B cell (primary cell): Measurements from ENCODE around the gene ING5. TPM values are rescaled to one million over a fixed set of nuclear protein-coding genes. Genes with fewer than 3 reads are reported as not detected.

Experiments used
- ATAC-seq: fragments of 200-7000 bp; cut with Tn5 transposase; one replicate; pipeline ENCODE4 v1.10.0; 2021; ENCODE audit warnings: low read depth, mild to moderate bottlenecking, moderate number of reproducible peaks, moderate library complexity
- CTCF ChIA-PET: fragments of 350-600 bp; sonication (Branson Sonifier 250); formaldehyde crosslinking; loops from one replicate; lab custom pipeline; 2021; ENCODE audit warnings: antibody characterized with exemption, inconsistent platforms; lab: Charles Lee
- POLR2A ChIA-PET: fragments of 350-600 bp; sonication (Branson Sonifier 250); formaldehyde crosslinking; loops from one replicate; lab custom pipeline; 2021; ENCODE audit warnings: antibody characterized with exemption; lab: Charles Lee
- DNase-seq: peaks from one replicate; pipeline ENCODE4 v3.0.0; 2013
- H2AFZ ChIP-seq: 2 replicates; pipeline ENCODE4 v1.6.1; 2012; ENCODE audit warnings: mild to moderate bottlenecking, low read depth, low read length; ENCODE audit not compliant: insufficient read depth, poor library complexity, severe bottlenecking
- H3K27ac ChIP-seq, 2 donors: 1 replicate in 1 of 2; 2 replicates in 1 of 2; pipeline ENCODE4 v1.5.1; 2012 to 2013; ENCODE audit warnings: low read length in 2 of 2, mild to moderate bottlenecking in 2 of 2, moderate library complexity in 1 of 2
- H3K27me3 ChIP-seq, 4 experiments: fragments of 200-600 bp in 1 of 4; sonication (generic) in 1 of 4; replicated peaks in 1 of 4; 1 replicate in 2 of 4; 2 replicates in 2 of 4; pipeline versions ENCODE4 v1.6.1 to v1.7.0; 2013 to 2016; ENCODE audit warnings: low read length in 3 of 4, mild to moderate bottlenecking in 2 of 4, mixed read lengths in 1 of 4, moderate library complexity in 1 of 4; ENCODE audit not compliant: insufficient read depth in 4 of 4, control insufficient read depth in 3 of 4; ENCODE audit errors: control extremely low read depth in 1 of 4
- H3K36me3 ChIP-seq, 2 experiments: replicated peaks in 1 of 2; 1 replicate in 1 of 2; 2 replicates in 1 of 2; pipeline versions ENCODE4 v1.6.1 to v1.7.1; 2013; ENCODE audit warnings: low read length in 1 of 2; ENCODE audit not compliant: insufficient read depth in 2 of 2, control insufficient read depth in 1 of 2; ENCODE audit errors: control extremely low read depth in 1 of 2, extremely low read depth in 1 of 2
- H3K4me1 ChIP-seq, 2 donors: fragments of 200-600 bp in 1 of 2; sonication (generic) in 1 of 2; 1 replicate in 1 of 2; 2 replicates in 1 of 2; pipeline versions ENCODE4 v1.5.1 to v1.6.1; 2013 to 2017; ENCODE audit warnings: low read length in 2 of 2; ENCODE audit not compliant: control insufficient read depth in 2 of 2, insufficient read depth in 2 of 2
- H3K4me2 ChIP-seq: replicated peaks from 2 replicates; pipeline ENCODE3; 2012; ENCODE audit warnings: mild to moderate bottlenecking, low read depth, low read length; ENCODE audit not compliant: poor library complexity, severe bottlenecking
- H3K4me3 ChIP-seq, 5 experiments: fragments of 200-600 bp in 1 of 5; sonication (generic) in 1 of 5; 1 replicate in 3 of 5; 2 replicates in 2 of 5; pipeline versions ENCODE4 v1.5.1 to v1.7.0; 2011 to 2016; ENCODE audit warnings: low read length in 4 of 5, mild to moderate bottlenecking in 4 of 5, low read depth in 2 of 5, control low read depth in 1 of 5, moderate library complexity in 1 of 5; ENCODE audit not compliant: insufficient read depth in 1 of 5; ENCODE audit errors: control extremely low read depth in 1 of 5, extremely low read depth in 1 of 5
- H3K79me2 ChIP-seq: fragments of 200-600 bp; sonication (generic); one replicate; pipeline ENCODE4 v1.6.0; 2016; ENCODE audit warnings: low read length; ENCODE audit not compliant: control insufficient read depth, insufficient read depth
- H3K9ac ChIP-seq: fragments of 200-600 bp; sonication (generic); 2 replicates; pipeline ENCODE4 v1.6.1; 2017; ENCODE audit warnings: mild to moderate bottlenecking, low read length, moderate library complexity
- H3K9me3 ChIP-seq, 3 donors: one replicate each; pipeline versions ENCODE4 v1.6.1 to v1.7.1; 2013; ENCODE audit warnings: low read length in 2 of 3; ENCODE audit not compliant: control insufficient read depth in 2 of 3, insufficient read depth in 1 of 3; ENCODE audit errors: control extremely low read depth in 1 of 3
- H4K20me1 ChIP-seq: 2 replicates; pipeline ENCODE4 v1.6.0; 2012; ENCODE audit warnings: mild to moderate bottlenecking, low read length; ENCODE audit not compliant: insufficient read depth, control insufficient read depth, poor library complexity, severe bottlenecking
- H3K27ac Mint-ChIP-seq: one replicate; pipeline ENCODE4 v1.8.0; 2021; ENCODE audit warnings: mixed read lengths
- H3K27me3 Mint-ChIP-seq: one replicate; pipeline ENCODE4 v1.8.0; 2021; ENCODE audit warnings: mixed read lengths
- H3K4me1 Mint-ChIP-seq: one replicate; pipeline ENCODE4 v1.8.0; 2021; ENCODE audit warnings: mixed read lengths
- H3K4me3 Mint-ChIP-seq: one replicate; pipeline ENCODE4 v1.8.0; 2021; ENCODE audit warnings: mixed read lengths
- H3K9me3 Mint-ChIP-seq: one replicate; pipeline ENCODE4 v1.8.0; 2022; ENCODE audit warnings: mixed read lengths; ENCODE audit not compliant: insufficient read depth
- CTCF ChIP-seq: fragments of 200-600 bp; IDR thresholded peaks from one replicate; pipeline ENCODE4 v1.8.0; 2022; ENCODE audit warnings: antibody characterized with exemption, mild to moderate bottlenecking
- EZH2 ChIP-seq: IDR thresholded peaks from 2 replicates; pipeline ENCODE4 v1.6.1; 2012; ENCODE audit warnings: borderline replicate concordance, low read depth, mild to moderate bottlenecking, moderate library complexity, low read length; ENCODE audit not compliant: insufficient read depth, poor library complexity, severe bottlenecking
- WGBS: methylation state at CpG from one replicate; pipeline ENCODE4 v1.1.5; 2013; ENCODE audit warnings: missing lambda C conversion rate; ENCODE audit not compliant: insufficient coverage; 5-methylcytosine and 5-hydroxymethylcytosine counted together
- intact Hi-C: fragments of 100-400 bp; cut with micrococcal nuclease; formaldehyde crosslinking; loops from one replicate; pipeline ENCODE4 v1.10.0; 2022
- polyA plus RNA-seq: library from polyadenylated mRNA; depleted of rRNA; stranded (reverse); fragments of >200 nt; gene quantifications from 2 replicates; pipeline ENCODE4 v1.2.3, GENCODE V29; 2012
- total RNA-seq, 2 donors: library from RNA; stranded (reverse); fragments of 120-200 nt in 1 of 2; gene quantifications; 1 replicate in 1 of 2; 2 replicates in 1 of 2; pipeline versions ENCODE4 v1.2.3 to v1.2.4, GENCODE V29; 2013 to 2022

The ING5 gene
- total and polyA plus RNA-seq, 2 donors (not counting 1 experiment from before 2014, with no cell fraction given) = 70.7 to 82.9 TPM

- Histone ChIP-seq H3K27ac (no peak overlapping the region), H3K79me2 (no peaks in the 10 kb centered on the region), H4K20me1 (no peaks in the 10 kb centered on the region), H2AFZ (no peak overlapping the region), H3K4me2 (no peak overlapping the region), H3K9me3 (no peaks in the 10 kb centered on the region), H3K36me3 (peaks cover 0 to 34% of the 10 kb centered on the region in 2 experiments), H3K9ac (no peak overlapping the region), H3K27me3 (no peaks in the 10 kb centered on the region), H3K4me1 (no peaks in the 10 kb centered on the region), H3K4me3 (no peak overlapping the region)
- ATAC-seq = no peak
- Mint-ChIP-seq H3K27ac (no peak overlapping the region), H3K9me3 (no peaks in the 10 kb centered on the region), H3K27me3 (no peaks in the 10 kb centered on the region), H3K4me3 (no peak overlapping the region), H3K4me1 (no peaks in the 10 kb centered on the region)
- TF ChIP-seq CTCF (no peak), EZH2 (no peak)
- ChIA-PET POLR2A (no interaction called here), CTCF (no interaction called here)
- no peak for DNase-seq
- intact Hi-C loops = no loop called here
- 98% methylated on average over 21 of the region's 21 CpGs for WGBS
These were observed 33.5 kb upstream of the ING5 start for GRCh38 chr2:241668354-241668753.

- no peak overlapping the region for H3K4me2 ChIP-seq
- Mint-ChIP-seq H3K4me3 (no peak overlapping the region), H3K9me3 (no peaks in the 10 kb centered on the region), H3K4me1 (no peaks in the 10 kb centered on the region), H3K27ac (no peak overlapping the region), H3K27me3 (no peaks in the 10 kb centered on the region)
- H3K4me1 ChIP-seq = no peaks in the 10 kb centered on the region
- H2AFZ ChIP-seq = no peak overlapping the region
- no peak for TF ChIP-seq CTCF
- no peak for TF ChIP-seq EZH2
- intact Hi-C loops = no loop called here
- H3K4me3 ChIP-seq = no peak overlapping the region
- no peaks in the 10 kb centered on the region for H3K9me3 ChIP-seq
- ATAC-seq (no peak), DNase-seq (no peak)
- H4K20me1 ChIP-seq = no peaks in the 10 kb centered on the region
- no peak overlapping the region for H3K27ac ChIP-seq
- CTCF ChIA-PET = no interaction called here
- WGBS = no CpG with 5 or more reads among the region's 12 CpGs
- POLR2A ChIA-PET = no interaction called here
- H3K36me3 ChIP-seq = peaks cover 0 to 34% of the 10 kb centered on the region in 2 experiments
- H3K79me2 ChIP-seq = no peaks in the 10 kb centered on the region
- no peaks in the 10 kb centered on the region for H3K27me3 ChIP-seq
- no peak overlapping the region for H3K9ac ChIP-seq
These were observed 33.0 kb upstream of the ING5 start for GRCh38 chr2:241668839-241669238.
